Stimulated activated CD8-positive, alpha-beta memory T cell treated with anti-CD3 and anti-CD28 coated beads, Interleukin-4, amount 100 ng/mL, for 24 hours (primary cell): ENCODE data around the gene NXPE3.
"Not testable (repeated sequence)": the region's sequence is repeated elsewhere in the genome, so short reads cannot be mapped to it uniquely, and the experiment has no call there.

ENCODE experiments used
- DNase-seq: peaks from one replicate; pipeline ENCODE4 v3.0.0-alpha.2; 2020; ENCODE audit warnings: low read depth

The NXPE3 gene

DNA sequence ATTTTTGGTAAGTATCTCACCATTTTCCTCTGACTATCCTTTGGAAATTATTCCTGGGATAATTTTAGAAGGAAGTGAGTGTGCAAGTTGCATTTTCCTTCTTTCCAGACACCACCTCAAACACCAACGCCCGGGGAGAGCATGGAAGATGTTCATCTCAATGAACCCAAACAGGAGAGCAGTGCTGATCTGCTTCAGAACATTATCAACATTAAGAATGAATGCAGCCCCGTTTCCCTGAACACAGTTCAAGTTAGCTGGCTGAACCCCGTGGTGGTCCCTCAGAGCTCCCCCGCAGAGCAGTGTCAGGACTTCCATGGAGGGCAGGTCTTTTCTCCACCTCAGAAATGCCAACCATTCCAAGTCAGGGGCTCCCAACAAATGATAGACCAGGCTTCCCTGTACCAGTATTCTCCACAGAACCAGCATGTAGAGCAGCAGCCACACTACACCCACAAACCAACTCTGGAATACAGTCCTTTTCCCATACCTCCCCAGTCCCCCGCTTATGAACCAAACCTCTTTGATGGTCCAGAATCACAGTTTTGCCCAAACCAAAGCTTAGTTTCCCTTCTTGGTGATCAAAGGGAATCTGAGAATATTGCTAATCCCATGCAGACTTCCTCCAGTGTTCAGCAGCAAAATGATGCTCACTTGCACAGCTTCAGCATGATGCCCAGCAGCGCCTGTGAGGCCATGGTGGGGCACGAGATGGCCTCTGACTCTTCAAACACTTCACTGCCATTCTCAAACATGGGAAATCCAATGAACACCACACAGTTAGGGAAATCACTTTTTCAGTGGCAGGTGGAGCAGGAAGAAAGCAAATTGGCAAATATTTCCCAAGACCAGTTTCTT, 74.2 kb downstream of the NXPE3 start:
- DNase-seq = no peak

DNA sequence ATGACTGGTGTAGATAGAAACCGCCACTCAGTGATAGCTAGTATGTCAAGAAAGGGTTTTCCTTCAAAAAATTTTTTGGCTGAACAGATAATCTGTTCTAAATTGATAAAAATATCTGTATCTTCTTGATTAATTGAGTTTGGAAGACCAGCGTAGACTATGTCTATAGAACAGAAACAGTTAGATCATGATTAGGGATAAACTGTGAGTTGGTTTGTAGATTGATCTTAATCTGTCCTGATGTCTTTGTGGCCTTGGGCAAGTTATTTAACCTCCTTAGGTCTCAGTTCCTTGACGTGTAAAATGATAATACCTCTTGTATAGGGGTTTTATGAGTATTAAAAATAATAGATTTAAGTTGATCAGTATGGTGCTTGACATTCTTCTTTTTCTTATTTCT, 75.0 kb downstream of the NXPE3 start:
- no peak for DNase-seq

GRCh38 chr3:101854608-101855304, 75.7 kb downstream of the NXPE3 start:
- no peak for DNase-seq

GRCh38 chr3:101857301-101857741, 78.3 kb downstream of the NXPE3 start:
- no peak for DNase-seq

GRCh38 chr3:101858464-101859030, 79.5 kb downstream of the NXPE3 start:
- no peak for DNase-seq

GRCh38 chr3:101859882-101860448, 81.0 kb downstream of the NXPE3 start:
- DNase-seq = no peak

GRCh38 chr3:101861212-101861788, 82.3 kb downstream of the NXPE3 start:
- DNase-seq = no peak

DNA sequence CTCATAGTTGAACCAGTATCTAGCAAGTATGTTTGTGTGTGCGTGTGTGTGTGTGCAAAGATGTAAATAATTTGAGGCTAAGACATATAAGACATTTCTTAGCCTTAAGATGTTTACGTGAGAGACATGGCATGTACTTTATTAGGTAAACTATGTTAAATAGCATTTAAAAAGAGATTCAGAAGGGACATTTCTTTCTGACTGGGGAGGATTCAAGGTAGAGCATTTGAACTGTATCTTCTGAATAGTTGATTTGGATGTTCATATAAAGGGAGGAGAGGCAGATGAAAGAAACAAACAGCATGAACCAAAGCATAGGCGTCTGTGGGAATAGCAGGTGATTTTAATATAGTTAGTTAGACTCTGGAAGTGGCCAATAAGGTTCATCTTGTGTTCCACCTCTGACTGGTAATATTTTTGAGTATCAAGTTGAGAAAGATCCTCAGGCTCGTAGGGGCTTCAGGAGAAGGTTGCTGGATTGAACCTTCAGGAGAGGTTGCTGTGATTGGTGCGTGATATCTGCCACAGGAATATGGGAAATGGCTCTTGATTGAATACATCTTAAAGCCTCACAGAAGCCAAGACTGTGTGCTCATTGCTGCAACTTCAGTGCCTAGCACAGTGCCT, 82.9 kb downstream of the NXPE3 start:
- no peak for DNase-seq

DNA sequence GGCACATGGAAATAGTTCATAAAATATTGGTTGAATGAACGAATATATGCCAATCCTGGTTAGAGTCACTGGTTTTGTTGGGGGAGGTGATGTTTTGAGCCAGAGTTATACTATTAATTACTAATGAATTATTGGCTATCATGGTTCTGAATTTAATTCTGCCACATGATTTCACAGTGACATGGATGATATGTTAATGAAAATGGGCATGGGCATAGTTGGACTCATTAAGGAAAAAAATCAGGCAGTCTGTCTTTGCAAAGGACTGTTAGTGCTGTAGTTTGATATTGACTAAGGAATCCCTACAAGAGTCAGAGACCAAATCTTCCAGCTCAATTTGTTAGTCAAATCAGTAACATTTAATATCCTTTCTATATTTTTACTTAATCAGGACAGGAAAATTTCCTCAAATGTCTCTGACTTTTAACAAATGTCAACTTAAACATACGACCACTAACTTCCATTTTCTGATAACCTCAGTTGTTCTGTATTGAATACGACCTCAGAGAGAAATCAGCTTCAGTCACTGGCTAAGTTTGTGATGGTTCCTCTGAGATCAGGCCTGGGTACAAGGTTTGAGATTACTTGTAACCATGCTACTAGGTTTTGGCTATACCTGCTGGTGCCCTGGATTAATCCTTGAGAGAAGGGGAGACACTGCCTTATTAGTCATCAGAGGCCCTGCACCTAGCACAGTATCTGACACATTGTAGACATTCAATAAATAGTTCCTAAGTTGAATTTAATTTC, 83.6 kb downstream of the NXPE3 start:
- no peak for DNase-seq

GRCh38 chr3:101864926-101865325, 85.9 kb downstream of the NXPE3 start:
- not testable (repeated sequence) for DNase-seq

DNA sequence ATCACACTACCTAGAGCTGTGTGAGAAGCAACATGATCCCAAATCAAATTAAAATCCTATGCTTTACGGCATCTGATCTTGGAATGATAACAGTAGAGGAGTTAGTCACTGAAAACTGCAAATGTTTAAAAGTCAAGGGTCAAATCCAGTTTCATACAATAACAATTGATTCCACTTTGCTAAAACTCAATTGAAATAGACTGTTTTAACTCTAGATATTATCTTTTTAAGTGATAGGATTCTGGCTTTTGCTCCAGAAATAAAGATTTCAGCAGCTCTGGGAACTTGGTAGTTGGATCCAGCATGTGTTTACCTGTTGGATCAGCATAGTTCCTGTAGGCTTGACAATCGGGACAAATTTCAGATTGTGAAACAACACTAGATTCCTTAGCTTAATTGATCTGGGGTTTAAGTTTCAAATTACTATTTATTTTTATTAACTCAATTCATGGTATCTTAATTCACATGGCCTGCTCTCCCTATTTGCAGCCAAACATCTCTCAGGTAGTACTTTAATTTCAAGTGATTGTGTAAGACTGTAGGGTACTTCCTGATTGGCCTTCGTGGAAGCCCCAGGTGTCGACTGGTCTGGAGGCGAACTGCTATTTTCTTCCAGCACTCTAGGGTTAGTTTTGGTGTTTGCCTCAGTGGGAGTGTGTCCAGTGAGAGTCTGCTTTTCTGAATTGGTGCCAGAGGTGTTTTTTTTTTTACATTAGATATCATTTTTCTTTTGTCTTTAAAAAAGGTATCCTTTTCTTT, 86.9 kb downstream of the NXPE3 start:
- DNase-seq = no peak

GRCh38 chr3:101867511-101867910, 88.5 kb downstream of the NXPE3 start:
- no peak for DNase-seq

DNA sequence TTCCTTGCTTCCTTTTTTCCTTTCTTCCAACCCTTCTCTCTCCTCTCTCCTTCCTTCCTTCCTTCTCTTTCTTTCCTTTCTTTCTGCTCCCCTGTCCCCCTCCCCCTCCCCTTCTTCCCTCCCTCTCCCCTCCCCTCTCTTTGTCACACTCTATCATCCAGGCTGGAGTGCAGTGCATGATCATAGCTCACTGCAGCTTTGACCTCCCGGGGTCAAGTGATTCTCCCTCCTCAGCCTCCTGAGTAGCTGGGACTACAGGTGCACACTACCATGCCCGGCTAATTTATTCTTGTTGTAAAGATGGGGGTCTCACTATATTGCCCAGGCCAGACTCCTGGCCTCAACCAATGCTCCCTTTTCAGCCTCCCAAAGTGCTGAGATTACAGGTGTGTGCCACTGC, 89.0 kb downstream of the NXPE3 start:
- DNase-seq = no peak

DNA sequence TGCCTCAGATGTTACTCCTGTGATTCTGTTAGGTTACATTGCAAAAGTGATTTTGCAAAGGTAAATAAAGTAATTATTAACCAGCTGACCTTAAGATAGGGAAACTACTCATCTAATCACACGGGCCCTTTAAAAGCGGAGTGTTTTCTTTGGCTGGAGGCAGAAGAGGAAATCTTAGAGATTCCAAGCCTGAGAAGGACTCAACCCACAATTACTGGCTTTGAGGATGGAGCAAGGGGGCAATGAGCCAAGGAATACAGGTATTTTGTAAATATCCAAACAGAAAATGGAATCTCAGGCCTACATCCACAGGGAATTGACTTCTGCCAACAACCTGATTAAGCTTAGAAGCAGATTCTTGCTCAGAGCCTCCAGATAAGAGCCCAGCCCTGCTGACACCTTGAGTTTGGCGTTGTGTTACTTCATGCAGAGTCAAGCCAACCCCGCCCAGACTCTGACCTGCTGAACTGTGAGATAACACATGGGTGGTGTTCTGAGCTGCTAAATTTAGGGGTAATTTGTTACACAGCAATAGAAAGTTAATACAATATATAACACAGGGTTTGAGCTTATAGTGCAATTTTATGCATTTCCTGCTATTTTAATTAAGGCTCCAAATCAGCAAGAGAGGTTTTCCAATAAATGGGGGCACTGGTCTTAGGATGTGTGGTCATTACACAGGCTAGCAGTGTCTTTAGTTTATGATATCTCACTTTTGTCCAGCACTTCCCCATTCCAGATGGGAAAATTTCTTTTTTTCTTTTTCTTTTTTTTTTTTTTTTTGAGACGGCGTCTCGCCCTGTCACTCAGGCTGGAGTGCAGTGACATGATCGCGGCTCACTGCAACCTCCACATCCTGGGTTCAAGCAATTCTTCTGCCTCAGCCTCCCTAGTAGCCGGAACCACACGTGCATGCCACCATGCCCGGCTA, 89.8 kb downstream of the NXPE3 start:
- no peak for DNase-seq

DNA sequence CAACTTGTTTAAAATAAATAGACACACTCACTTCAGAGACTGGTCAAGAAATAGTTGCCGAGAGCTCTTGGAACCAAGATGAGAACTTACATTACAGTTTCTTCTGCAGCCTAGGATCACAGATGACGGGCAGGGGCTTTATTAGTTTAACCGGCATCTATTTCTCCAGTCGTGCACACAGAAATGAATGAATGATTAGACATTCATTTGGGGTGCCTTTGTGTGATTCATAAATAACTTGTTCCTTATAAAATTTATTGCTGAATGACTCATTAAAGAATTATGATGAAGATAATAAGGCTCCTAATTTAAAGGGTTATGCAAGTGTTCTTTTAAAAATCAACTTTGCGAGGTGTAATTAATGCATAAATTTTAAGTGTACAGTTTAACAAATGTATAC, 91.1 kb downstream of the NXPE3 start:
- DNase-seq = no peak

DNA sequence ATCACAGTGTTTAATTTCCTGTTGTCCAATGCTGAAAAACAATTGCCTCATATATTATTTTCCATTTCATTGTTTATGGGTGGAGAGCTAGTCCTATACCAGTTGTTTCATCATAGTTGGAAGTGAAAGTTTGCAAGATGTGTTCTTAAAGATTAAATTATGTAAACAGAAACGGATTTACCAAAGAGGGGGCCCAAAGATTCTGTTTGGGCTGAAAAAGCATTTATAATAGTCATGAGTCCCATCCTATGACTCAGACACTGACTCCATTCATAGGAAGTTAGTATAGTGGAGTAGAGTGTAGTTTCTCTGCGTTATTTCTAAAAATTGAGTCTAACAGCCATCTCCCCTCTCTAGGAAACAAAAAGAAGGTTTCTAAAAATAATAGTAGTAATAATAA, 94.6 kb downstream of the NXPE3 start:
- no peak for DNase-seq

GRCh38 chr3:101876142-101876541, 97.1 kb downstream of the NXPE3 start:
- DNase-seq = no peak
